RKO (cell line): ENCODE results near the gene CXCL1.
"Not testable (repeated sequence)": the region's sequence is repeated elsewhere in the genome, so short reads cannot be mapped to it uniquely, and the experiment has no call there.

Source experiments
- DNase-seq: peaks from one replicate; pipeline ENCODE4 v3.0.0-alpha.2; 2016; ENCODE audit warnings: low spot score

The CXCL1 gene

GRCh38 chr4:73875401-73875800, 6.2 kb downstream of the CXCL1 start:
- no peak for DNase-seq

GRCh38 chr4:73883306-73883705, 14.1 kb downstream of the CXCL1 start:
- peak; percentile 13 for DNase-seq

GRCh38 chr4:73885574-73886267, 16.5 kb downstream of the CXCL1 start:
- DNase-seq = no peak

DNA sequence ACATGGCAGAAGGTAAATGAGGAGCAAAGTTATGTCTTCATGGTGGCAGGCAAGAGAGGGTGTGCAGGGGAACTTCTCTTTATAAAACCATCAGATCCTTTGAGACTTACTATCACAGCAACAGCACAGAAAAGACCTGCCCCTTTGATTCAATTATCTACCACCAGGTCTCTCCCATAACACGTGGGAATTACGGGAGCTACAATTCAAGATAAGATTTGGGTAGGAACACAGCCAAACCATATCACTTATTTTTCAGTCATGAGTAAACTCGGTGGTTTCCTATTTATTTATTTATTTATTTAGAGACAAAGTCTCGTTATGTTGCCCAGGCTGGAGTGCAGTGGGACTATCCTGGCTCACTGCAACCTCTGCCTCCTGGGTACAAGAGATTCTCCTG, 22.1 kb downstream of the CXCL1 start:
- no peak for DNase-seq

DNA sequence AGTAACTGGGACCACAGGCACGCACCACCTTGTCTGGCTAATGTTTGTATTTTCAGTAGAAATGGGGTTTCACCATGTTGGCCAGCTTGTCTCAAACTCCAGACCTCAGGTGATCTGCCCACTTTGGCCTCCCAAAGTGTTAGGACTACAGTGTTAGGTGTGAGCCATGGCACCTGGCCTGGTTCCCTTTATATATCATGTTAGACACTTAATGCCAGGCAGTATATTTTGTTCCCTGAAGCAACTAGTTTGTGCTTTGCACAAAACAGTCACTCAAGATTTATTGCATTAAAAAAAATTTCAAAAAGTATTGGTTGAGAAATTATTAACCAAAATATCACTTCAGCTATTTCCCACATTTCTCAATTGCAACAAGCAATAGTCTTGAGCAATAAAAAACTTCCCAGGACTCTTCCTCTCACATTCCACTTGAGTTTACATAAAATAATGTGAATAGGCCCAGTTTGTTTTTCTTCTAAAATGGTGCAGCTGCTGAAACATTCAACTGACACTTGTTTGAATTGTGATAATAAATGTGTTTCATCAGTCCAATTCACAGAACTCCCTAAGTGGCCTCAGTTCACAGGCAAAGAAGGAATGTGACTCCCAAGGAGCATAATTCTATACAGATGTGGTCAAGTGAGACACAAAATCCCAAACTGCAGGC, 22.7 kb downstream of the CXCL1 start:
- no peak for DNase-seq

GRCh38 chr4:73892966-73893365, 23.8 kb downstream of the CXCL1 start:
- no peak for DNase-seq

- no peak for DNase-seq
Observed at GRCh38 chr4:73894001-73894400, 24.8 kb downstream of the CXCL1 start.

DNA sequence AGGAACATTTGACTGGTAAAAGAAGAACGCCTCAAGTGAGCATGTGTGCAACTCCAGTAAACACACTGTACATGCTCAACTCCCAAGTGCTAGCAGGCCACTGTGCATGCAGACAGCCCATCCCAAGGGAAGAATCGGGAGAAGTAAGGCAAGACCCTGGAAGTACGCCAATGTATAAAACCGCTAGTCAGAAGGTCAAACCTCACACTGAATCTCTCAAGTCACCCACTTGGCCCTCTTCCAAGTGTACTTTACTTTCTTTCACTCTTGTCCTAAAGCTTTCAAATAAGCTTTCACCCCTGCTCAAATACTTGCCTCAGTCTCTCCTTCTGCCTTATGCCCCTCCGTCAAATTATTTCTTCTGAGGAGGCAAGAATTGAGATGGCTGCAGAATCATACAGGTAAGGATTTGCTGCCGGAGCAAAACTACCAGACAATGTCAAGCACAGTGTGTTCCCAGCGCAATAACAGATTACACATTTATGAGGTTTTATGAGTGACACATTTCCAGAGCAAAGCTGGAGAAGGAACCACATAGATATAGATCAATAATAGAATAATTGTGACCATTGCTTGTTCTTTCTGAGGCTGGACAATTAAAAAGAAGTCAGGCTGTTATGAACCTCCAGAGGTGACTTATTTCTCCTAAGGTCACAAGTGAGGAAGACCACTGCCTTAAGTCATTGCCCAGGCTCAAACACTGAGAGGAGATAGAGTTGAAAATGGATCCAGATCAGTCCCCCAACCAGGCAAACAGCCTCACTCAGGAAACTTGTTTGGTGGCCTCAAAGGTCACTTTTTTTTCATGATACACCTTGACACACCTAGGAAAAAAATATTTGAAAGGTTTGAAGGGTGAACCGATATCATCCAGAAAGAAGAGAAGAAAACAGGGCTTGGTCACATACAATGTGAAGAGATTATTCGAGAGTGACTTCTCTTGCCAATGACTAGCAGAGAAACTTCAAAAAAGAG, 26.3 kb downstream of the CXCL1 start:
- no peak for DNase-seq

GRCh38 chr4:73896416-73896815, 27.2 kb downstream of the CXCL1 start:
- no peak for DNase-seq

- DNase-seq = no peak
Observed at GRCh38 chr4:73897380-73898136, 28.4 kb downstream of the CXCL1 start.

GRCh38 chr4:73899338-73899737, 30.1 kb downstream of the CXCL1 start:
- not testable (repeated sequence) for DNase-seq

DNA sequence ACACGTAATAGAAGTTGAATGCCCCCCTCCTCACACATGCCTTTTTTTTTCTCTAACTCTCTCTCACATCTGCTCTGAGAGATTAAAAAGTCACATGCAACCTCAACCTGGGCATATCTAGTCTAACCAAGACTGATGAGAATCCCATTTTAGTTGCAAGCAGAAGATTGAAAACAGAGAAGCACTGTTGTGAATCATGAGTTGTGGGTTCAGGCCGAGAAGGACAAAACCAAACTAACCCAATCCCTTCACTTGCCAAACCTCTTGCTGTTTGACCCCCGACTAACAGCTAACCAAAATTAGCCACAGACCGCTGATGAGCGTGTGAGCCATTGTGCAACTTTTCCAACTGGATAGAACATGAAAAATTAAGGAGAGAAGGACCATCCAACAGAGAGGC, 31.8 kb downstream of the CXCL1 start:
- DNase-seq = no peak

- peak; percentile 37 for DNase-seq
Observed at GRCh38 chr4:73902038-73902637, 32.9 kb downstream of the CXCL1 start.

- DNase-seq = no peak
Observed at GRCh38 chr4:73902817-73903547, 33.8 kb downstream of the CXCL1 start.

- DNase-seq = no peak
Observed at GRCh38 chr4:73904491-73904890, 35.3 kb downstream of the CXCL1 start.

DNA sequence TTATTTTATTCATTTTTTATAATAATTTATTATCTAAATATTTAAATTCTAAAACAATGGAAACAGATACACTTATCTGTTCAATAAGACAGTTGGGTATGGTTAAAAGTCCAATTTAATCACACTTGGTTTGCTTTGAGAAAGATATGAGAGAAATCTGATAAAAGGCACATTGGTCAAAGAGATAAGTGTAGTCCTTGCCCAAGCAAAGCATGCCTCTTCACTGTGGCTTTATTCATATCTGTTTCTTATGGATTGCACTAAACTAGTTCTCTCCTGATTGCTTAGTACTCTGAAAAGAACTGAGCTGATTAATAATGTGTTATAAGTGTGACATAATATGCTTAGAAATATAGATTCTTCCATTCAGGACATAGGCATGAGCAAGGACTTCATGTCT, 39.8 kb downstream of the CXCL1 start:
- no peak for DNase-seq

DNA sequence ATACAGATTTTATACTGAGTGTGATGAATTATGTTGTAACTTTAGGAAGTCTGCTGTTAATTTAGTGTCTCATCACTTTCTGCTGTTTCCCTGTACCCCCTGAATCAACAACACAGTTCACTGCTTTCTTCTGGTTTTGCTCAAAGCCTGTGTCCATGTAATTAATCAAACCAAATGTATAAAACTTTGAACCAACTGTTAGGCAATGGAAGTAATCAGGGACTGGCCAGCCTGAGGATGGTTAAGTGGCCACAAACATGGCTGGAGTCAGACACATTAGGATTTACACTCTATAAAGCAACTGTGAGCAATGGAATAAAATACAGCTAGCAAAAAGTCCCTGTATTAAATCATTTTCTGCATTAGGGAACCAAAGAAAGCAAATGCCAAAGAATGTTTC, 42.6 kb downstream of the CXCL1 start:
- no peak for DNase-seq

DNA sequence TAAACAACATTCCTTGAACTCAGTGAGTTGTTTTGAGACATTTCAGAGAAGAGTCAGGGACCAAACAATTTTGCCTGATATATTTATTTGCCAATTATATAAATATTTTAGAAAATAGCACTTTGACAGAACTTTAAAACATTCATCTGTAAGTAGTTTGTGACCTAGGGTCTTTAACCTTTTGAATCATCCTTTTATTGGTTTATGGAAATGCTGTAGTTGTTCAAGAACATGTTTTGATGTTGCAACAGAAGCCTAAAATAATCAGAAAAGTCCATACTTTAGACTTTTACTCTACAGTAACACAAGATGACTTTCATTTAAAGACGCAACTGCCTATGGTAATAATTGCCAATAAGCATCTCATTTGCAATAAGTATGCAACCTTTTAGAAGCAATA, 43.0 kb downstream of the CXCL1 start:
- DNase-seq = no peak

- DNase-seq = no peak
Observed at GRCh38 chr4:73914071-73914470, 44.9 kb downstream of the CXCL1 start.

DNA sequence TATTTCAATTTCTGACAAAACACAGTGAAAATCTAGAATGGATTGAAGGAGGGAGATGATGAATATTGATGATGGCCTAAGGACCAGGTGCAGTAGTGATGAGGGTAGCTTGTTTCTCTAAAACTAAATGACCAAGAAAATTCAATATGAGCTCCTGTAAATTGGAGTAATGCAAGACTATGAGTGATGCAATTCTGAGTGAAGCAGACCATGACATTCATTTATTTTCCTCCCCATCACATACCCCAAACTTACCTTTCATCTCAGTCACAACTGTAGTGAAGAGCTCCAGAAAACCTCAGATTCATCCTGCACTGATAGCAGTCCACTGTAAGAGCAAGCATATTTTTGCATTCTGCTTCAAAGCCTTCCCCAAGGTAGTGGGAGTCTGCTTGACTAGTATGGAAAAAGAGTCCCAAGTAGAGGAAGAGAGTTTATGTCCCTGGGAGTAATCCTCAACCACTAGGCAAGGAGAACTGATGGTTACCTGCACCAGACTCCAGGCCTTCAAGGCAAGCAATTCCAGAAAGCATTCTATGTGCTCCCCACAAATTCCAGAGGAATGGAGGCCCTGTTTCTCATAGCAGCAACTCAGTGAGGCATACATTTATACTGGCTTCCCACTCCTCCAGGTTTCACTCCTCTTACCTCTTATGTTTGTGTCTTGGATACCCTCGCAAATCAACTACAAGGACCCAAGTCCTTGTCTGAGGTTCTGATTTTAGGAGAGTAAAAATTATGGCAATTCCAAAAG, 47.2 kb downstream of the CXCL1 start:
- no peak for DNase-seq
